Loucy (cell line): ENCODE data around the gene TMEM178B.

ENCODE experiments used
- H2AFZ ChIP-seq: fragments of 200-600 bp; sonication (generic); 2 replicates; pipeline ENCODE4 v1.6.0; 2016; ENCODE audit warnings: antibody characterized with exemption, mild to moderate bottlenecking, low read length, moderate library complexity
- H3F3A ChIP-seq: fragments of 200-600 bp; 2 replicates; pipeline ENCODE4 v1.6.0; 2016; ENCODE audit warnings: antibody characterized with exemption, low read depth, mild to moderate bottlenecking
- H3K27me3 ChIP-seq: fragments of 200-600 bp; sonication (generic); 2 replicates; pipeline ENCODE4 v1.6.1; 2014; ENCODE audit warnings: low read length, mild to moderate bottlenecking; ENCODE audit not compliant: insufficient read depth, poor library complexity, severe bottlenecking
- H3K36me3 ChIP-seq: fragments of 200-600 bp; sonication (generic); 2 replicates; pipeline ENCODE4 v1.6.1; 2016; ENCODE audit warnings: low read length; ENCODE audit not compliant: insufficient read depth
- H3K4me1 ChIP-seq: fragments of 200-600 bp; sonication (generic); 2 replicates; pipeline ENCODE4 v1.5.1; 2014; ENCODE audit warnings: low read length, mild to moderate bottlenecking; ENCODE audit not compliant: insufficient read depth, poor library complexity, severe bottlenecking
- H3K4me2 ChIP-seq: fragments of 200-600 bp; sonication (generic); 2 replicates; pipeline ENCODE4 v1.6.0; 2014; ENCODE audit warnings: antibody characterized with exemption, low read length, low read depth, mild to moderate bottlenecking; ENCODE audit not compliant: poor library complexity, severe bottlenecking
- H3K4me3 ChIP-seq: fragments of 200-600 bp; sonication (generic); 2 replicates; pipeline ENCODE4 v1.5.1; 2014; ENCODE audit warnings: low read length, mild to moderate bottlenecking, mixed read lengths; ENCODE audit not compliant: poor library complexity, severe bottlenecking
- H3K79me2 ChIP-seq: fragments of 200-600 bp; sonication (generic); 2 replicates; pipeline ENCODE4 v1.6.1; 2014; ENCODE audit warnings: low read length; ENCODE audit not compliant: insufficient read depth
- H3K9ac ChIP-seq: fragments of 200-600 bp; sonication (generic); 2 replicates; pipeline ENCODE4 v1.6.0; 2014; ENCODE audit warnings: mild to moderate bottlenecking, low read depth, low read length, moderate library complexity; ENCODE audit not compliant: poor library complexity, severe bottlenecking
- H3K9me2 ChIP-seq: fragments of 200-600 bp; sonication (generic); replicated peaks from 2 replicates; pipeline ENCODE4 v1.6.1; 2016; ENCODE audit warnings: low read depth, low read length, mixed read lengths
- H3K9me3 ChIP-seq: fragments of 200-600 bp; sonication (generic); 2 replicates; pipeline ENCODE4 v1.6.1; 2014; ENCODE audit warnings: mild to moderate bottlenecking, antibody characterized with exemption, low read length, low read depth; ENCODE audit not compliant: insufficient read depth
- H4K20me1 ChIP-seq: fragments of 200-600 bp; sonication (generic); 2 replicates; pipeline ENCODE4 v1.6.0; 2014; ENCODE audit warnings: antibody characterized with exemption, low read length, mild to moderate bottlenecking; ENCODE audit not compliant: insufficient read depth, poor library complexity, severe bottlenecking
- CTCF ChIP-seq: fragments of 200-600 bp; sonication (generic); conservative IDR thresholded peaks from 2 replicates; pipeline ENCODE4 v1.5.1; 2014; ENCODE audit warnings: mild to moderate bottlenecking, antibody characterized with exemption, low read length
- EZH2phosphoT487 ChIP-seq: fragments of 200-600 bp; IDR thresholded peaks from 2 replicates; pipeline ENCODE4 v1.6.1; 2018; ENCODE audit warnings: antibody characterized with exemption, mild to moderate bottlenecking, moderate library complexity, borderline replicate concordance

The TMEM178B gene

DNA sequence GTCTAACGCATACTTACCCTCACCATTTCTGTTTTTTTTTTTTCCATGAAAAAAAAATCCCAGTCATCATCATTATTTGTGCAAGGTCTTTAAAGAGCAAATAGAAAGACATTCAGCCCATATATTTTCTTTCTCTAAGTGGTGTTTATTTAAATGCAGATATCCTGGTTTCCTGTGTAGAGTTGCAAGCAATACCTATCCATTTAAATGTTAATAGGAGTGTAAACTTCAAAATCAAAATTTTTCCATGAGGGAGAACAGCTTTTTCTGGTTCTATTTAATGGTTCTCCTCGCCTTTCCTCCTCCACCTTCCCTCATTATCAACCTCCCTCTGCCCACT lies 357.2 kb downstream of the TMEM178B start:
- H3K9ac ChIP-seq, result no peak overlapping the region

DNA sequence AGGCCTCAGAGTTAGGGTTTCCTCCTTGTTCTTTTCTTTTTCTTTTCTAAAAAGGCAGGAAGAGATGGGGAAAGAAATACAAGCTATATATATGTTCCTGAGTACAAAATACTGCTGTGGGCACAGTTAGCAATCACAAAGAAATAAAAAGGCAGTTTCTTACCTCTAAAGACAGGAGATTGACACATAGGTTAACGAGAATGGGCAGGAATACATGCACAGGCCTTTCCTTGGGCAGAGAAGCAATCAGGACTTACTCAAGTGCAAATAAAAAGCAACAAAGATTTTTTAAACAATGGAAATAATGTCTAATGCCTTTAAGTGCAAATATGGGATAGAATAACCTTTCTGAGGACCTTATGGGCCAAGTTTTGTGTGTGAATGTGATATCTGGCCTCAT lies 357.8 kb downstream of the TMEM178B start:
- no peak overlapping the region for H3K9ac ChIP-seq

More for the DNA sequence above, 357.2 kb downstream of the TMEM178B start:
- Histone ChIP-seq H3K79me2 (no peaks in the 10 kb centered on the region), H4K20me1 (no peaks in the 10 kb centered on the region), H3K9me3 (peaks cover 2% of the 10 kb centered on the region; the same call in 1 of the 2 replicates), H3F3A (no peaks in the 10 kb centered on the region), H3K9me2 (no peaks in the 10 kb centered on the region), H3K27me3 (no peaks in the 10 kb centered on the region), H3K4me1 (no peaks in the 10 kb centered on the region), H3K4me2 (no peak overlapping the region), H2AFZ (no peak overlapping the region), H3K4me3 (no peak overlapping the region), H3K36me3 (no peaks in the 10 kb centered on the region)
- TF ChIP-seq CTCF (no peak), EZH2phosphoT487 (no peak)

GRCh38 chr7:141433698-141434097 lies 359.8 kb downstream of the TMEM178B start:
- H3K27me3 ChIP-seq, result no peaks in the 10 kb centered on the region
- H3K36me3 ChIP-seq, result no peaks in the 10 kb centered on the region
- no peaks in the 10 kb centered on the region for H4K20me1 ChIP-seq
- no peak overlapping the region for H3K4me2 ChIP-seq
- H3K9me3 ChIP-seq, result no peaks in the 10 kb centered on the region
- no peak overlapping the region for H2AFZ ChIP-seq
- H3F3A ChIP-seq, result no peaks in the 10 kb centered on the region
- H3K4me1 ChIP-seq, result no peaks in the 10 kb centered on the region
- H3K79me2 ChIP-seq, result no peaks in the 10 kb centered on the region
- no peak for TF ChIP-seq CTCF
- TF ChIP-seq EZH2phosphoT487, result no peak
- H3K4me3 ChIP-seq, result no peak overlapping the region
- H3K9me2 ChIP-seq, result no peaks in the 10 kb centered on the region
- H3K9ac ChIP-seq, result no peak overlapping the region

More for the DNA sequence above, 357.8 kb downstream of the TMEM178B start:
- H3K9me3 ChIP-seq, result peaks cover 2% of the 10 kb centered on the region; the same call in 1 of the 2 replicates
- no peaks in the 10 kb centered on the region for H3K4me1 ChIP-seq
- no peaks in the 10 kb centered on the region for H3K27me3 ChIP-seq
- H3K36me3 ChIP-seq, result no peaks in the 10 kb centered on the region
- no peak overlapping the region for H3K4me3 ChIP-seq
- H4K20me1 ChIP-seq, result no peaks in the 10 kb centered on the region
- no peak overlapping the region for H3K4me2 ChIP-seq
- H3K79me2 ChIP-seq, result no peaks in the 10 kb centered on the region
- no peak overlapping the region for H2AFZ ChIP-seq
- no peaks in the 10 kb centered on the region for H3F3A ChIP-seq
- TF ChIP-seq EZH2phosphoT487 (no peak), CTCF (no peak)
- H3K9me2 ChIP-seq, result no peaks in the 10 kb centered on the region
